ENCODE data around the gene CHRM4.

DNA sequence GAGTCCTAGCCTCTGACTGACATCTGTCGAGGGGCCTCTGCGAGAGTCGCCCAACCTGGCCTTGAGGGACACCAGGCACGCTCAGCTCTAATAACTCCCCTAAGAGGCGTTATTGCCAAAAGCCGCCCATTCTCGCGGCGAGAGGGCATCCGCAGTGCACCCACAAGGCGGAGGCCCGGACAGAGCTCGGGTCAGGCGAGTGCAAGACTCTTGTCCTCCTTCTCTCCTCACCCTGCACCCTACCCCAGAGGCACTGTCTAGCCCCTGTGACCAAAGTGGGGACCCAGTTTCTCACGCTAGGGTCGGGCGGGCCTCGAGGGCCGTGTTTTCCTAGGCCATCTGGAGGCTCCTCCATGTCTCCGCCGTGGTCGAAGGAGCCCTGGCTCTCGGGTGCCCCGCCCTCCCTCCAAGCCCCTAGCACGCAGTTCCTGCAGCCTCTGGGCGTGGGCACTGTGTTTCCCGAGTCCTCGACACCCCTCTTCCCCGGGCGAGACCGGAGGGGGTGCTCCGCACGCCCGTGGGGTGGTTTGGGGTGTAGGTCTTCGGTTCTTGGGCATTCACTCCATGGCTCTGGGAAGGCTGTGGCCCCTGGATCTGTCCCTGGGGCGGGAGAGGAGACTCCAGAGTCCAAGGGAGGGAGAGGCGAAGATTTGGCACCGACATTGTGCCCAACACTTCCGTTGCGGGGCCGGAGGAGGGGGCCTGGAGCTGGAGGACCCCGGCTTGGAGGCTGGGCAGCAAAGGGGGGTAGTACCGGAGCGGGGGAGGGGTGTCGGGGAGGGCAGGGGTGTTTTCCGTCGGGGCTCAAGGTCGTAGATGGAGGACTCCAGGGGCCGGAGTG, 1.0 kb downstream of the CHRM4 start:
- TF ChIP-seq EZH2 (IDR thresholded peaks at IDR 0.05; ENCODE audit: low read depth), result no peak
- TF ChIP-seq, protein P1, sequence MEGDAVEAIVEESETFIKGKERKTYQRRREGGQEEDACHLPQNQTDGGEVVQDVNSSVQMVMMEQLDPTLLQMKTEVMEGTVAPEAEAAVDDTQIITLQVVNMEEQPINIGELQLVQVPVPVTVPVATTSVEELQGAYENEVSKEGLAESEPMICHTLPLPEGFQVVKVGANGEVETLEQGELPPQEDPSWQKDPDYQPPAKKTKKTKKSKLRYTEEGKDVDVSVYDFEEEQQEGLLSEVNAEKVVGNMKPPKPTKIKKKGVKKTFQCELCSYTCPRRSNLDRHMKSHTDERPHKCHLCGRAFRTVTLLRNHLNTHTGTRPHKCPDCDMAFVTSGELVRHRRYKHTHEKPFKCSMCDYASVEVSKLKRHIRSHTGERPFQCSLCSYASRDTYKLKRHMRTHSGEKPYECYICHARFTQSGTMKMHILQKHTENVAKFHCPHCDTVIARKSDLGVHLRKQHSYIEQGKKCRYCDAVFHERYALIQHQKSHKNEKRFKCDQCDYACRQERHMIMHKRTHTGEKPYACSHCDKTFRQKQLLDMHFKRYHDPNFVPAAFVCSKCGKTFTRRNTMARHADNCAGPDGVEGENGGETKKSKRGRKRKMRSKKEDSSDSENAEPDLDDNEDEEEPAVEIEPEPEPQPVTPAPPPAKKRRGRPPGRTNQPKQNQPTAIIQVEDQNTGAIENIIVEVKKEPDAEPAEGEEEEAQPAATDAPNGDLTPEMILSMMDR (conservative IDR thresholded peaks at IDR 0.05), result no peak

Measured in PC-9 (cell line).